ENCODE data around the gene HEBP2.

DNA sequence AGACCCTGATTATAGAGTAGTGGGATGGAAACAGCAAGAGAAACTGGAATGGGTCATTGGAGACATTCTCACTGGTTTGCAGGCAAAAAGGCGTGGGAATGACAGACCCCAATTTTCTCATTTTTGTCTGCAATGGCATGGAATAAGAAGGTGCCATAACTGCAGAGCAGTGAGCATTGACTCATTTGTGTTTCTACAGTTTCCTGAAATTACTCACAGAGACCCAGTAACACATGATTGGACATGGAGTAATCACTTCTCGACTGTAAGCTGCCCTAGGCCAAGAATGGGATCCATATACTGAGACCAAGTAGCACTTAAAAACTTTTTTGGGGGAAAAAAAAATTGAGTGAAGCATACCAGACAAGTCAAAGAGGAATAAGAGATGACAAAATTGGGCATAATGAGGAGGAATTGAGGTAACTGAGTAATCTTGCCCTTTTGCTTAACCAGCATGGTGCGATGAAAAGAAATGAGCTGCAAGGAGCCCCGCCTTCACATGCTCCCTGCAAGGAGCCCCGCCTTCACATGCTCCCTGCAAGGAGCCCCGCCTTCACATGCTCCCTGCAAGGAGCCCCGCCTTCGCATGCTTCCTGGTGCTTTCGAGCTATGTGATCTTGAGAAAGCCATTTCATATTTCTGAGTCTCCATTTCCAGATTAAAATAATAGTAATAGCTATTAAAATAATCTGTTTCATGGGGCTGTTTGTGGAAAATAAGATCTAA is 51.1 kb downstream of the HEBP2 start:
- TF ChIP-seq, protein P1, sequence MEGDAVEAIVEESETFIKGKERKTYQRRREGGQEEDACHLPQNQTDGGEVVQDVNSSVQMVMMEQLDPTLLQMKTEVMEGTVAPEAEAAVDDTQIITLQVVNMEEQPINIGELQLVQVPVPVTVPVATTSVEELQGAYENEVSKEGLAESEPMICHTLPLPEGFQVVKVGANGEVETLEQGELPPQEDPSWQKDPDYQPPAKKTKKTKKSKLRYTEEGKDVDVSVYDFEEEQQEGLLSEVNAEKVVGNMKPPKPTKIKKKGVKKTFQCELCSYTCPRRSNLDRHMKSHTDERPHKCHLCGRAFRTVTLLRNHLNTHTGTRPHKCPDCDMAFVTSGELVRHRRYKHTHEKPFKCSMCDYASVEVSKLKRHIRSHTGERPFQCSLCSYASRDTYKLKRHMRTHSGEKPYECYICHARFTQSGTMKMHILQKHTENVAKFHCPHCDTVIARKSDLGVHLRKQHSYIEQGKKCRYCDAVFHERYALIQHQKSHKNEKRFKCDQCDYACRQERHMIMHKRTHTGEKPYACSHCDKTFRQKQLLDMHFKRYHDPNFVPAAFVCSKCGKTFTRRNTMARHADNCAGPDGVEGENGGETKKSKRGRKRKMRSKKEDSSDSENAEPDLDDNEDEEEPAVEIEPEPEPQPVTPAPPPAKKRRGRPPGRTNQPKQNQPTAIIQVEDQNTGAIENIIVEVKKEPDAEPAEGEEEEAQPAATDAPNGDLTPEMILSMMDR (IDR thresholded peaks at IDR 0.05; ENCODE audit: insufficient read depth, low read depth, low read length), result no peak
- TF ChIP-seq EZH2 (IDR thresholded peaks at IDR 0.05; ENCODE audit: insufficient read depth, low read length), result no peak

Data from astrocyte (in vitro differentiated cells and primary cell).